ENCODE data around the gene RIC8A.
A peak's percentile ranks its signal among the peaks of the same experiment; 100 is the strongest.

RIC8A gene

GRCh38 chr11:221539-221938 is 14.0 kb downstream of the RIC8A start:
- H3K4me3 ChIP-seq (ENCODE audit: low read length in 2 of 2), result no peak overlapping the region

GRCh38 chr11:221998-222789 is 14.7 kb downstream of the RIC8A start:
- H3K4ac ChIP-seq (ENCODE audit: low read length), result no peak overlapping the region
- peak overlapping the region; percentile 12 for H3K9ac ChIP-seq (ENCODE audit: low read depth, low read length, poor library complexity)
- H3K23ac ChIP-seq (ENCODE audit: low read depth, low read length, poor library complexity), result peak overlapping the region; percentile 59
- H2AK5ac ChIP-seq (ENCODE audit: low read depth, low read length), result no peak overlapping the region
- no peak overlapping the region for H3K4me2 ChIP-seq (ENCODE audit: insufficient read depth, low read length, poor library complexity, severe bottlenecking)
- H3K4me1 ChIP-seq (ENCODE audit: control insufficient read depth in 2 of 2, insufficient read depth in 1 of 2, low read depth in 1 of 2, low read length in 2 of 2), result no peaks in the 10 kb centered on the region
- peaks cover 0 to 2% of the 10 kb centered on the region in 2 donors for H3K9me3 ChIP-seq (replicated peaks in 1 of 2; ENCODE audit: control insufficient read depth in 2 of 2, insufficient read depth in 1 of 2, low read depth in 1 of 2, low read length in 2 of 2)
- H3K4me3 ChIP-seq (ENCODE audit: low read length in 2 of 2), result no peak overlapping the region
- peaks cover 12 to 43% of the 10 kb centered on the region in 2 donors for H3K36me3 ChIP-seq (replicated peaks in 1 of 2; ENCODE audit: control insufficient read depth in 2 of 2, insufficient read depth in 2 of 2, low read length in 2 of 2)
- H2BK15ac ChIP-seq (ENCODE audit: low read length), result no peak overlapping the region
- H3K27ac ChIP-seq (replicated peaks; ENCODE audit: low read length), result no peak overlapping the region
- H2BK12ac ChIP-seq (ENCODE audit: low read length), result no peak overlapping the region
- WGBS, 2 donors (ENCODE audit: extremely low coverage in 2 of 2, insufficient read length in 2 of 2, insufficient replicate concordance in 1 of 2), result no CpG with 5 or more reads among the region's 14 CpGs
- no peak overlapping the region for H4K8ac ChIP-seq (ENCODE audit: low read depth, low read length)
- no peak overlapping the region for H4K91ac ChIP-seq (ENCODE audit: low read depth, low read length, poor library complexity)
- H2BK120ac ChIP-seq (ENCODE audit: low read depth, low read length), result no peak overlapping the region
- no peaks in the 10 kb centered on the region for H3K27me3 ChIP-seq (ENCODE audit: control insufficient read depth in 3 of 3, insufficient read depth in 3 of 3, low read depth in 1 of 3, low read length in 3 of 3)
- no peak for DNase-seq (ENCODE audit: low spot score)
- H3K79me1 ChIP-seq (ENCODE audit: low read depth, low read length), result peaks cover 6% of the 10 kb centered on the region
- H2AFZ ChIP-seq (ENCODE audit: low read length), result no peak overlapping the region
- H3K14ac ChIP-seq (ENCODE audit: low read length), result no peak overlapping the region
- no peak overlapping the region for H2BK5ac ChIP-seq (ENCODE audit: low read length)
- no peak overlapping the region for H3K18ac ChIP-seq (ENCODE audit: low read length)

More at GRCh38 chr11:221539-221938, 14.0 kb downstream of the RIC8A start:
- WGBS, 2 donors (ENCODE audit: extremely low coverage in 2 of 2, insufficient read length in 2 of 2, insufficient replicate concordance in 1 of 2), result no CpG with 5 or more reads among the region's 7 CpGs
- peaks cover 0 to 2% of the 10 kb centered on the region in 2 donors for H3K9me3 ChIP-seq (replicated peaks in 1 of 2; ENCODE audit: control insufficient read depth in 2 of 2, insufficient read depth in 1 of 2, low read depth in 1 of 2, low read length in 2 of 2)
- H3K18ac ChIP-seq (ENCODE audit: low read length), result no peak overlapping the region
- no peak overlapping the region for H3K14ac ChIP-seq (ENCODE audit: low read length)
- no peak overlapping the region for H4K8ac ChIP-seq (ENCODE audit: low read depth, low read length)
- H3K4me1 ChIP-seq (ENCODE audit: control insufficient read depth in 2 of 2, insufficient read depth in 1 of 2, low read depth in 1 of 2, low read length in 2 of 2), result no peaks in the 10 kb centered on the region
- peaks cover 14 to 46% of the 10 kb centered on the region in 2 donors for H3K36me3 ChIP-seq (replicated peaks in 1 of 2; ENCODE audit: control insufficient read depth in 2 of 2, insufficient read depth in 2 of 2, low read length in 2 of 2)
- H3K27ac ChIP-seq (replicated peaks; ENCODE audit: low read length), result no peak overlapping the region
- no peak overlapping the region for H4K91ac ChIP-seq (ENCODE audit: low read depth, low read length, poor library complexity)
- H2BK120ac ChIP-seq (ENCODE audit: low read depth, low read length), result no peak overlapping the region
- no peak overlapping the region for H3K9ac ChIP-seq (ENCODE audit: low read depth, low read length, poor library complexity)
- H3K23ac ChIP-seq (ENCODE audit: low read depth, low read length, poor library complexity), result no peak overlapping the region
- H2BK5ac ChIP-seq (ENCODE audit: low read length), result no peak overlapping the region
- no peak overlapping the region for H2BK12ac ChIP-seq (ENCODE audit: low read length)
- H3K4me2 ChIP-seq (ENCODE audit: insufficient read depth, low read length, poor library complexity, severe bottlenecking), result no peak overlapping the region
- H2AFZ ChIP-seq (ENCODE audit: low read length), result no peak overlapping the region
- H3K27me3 ChIP-seq (ENCODE audit: control insufficient read depth in 3 of 3, insufficient read depth in 3 of 3, low read depth in 1 of 3, low read length in 3 of 3), result no peaks in the 10 kb centered on the region
- H3K79me1 ChIP-seq (ENCODE audit: low read depth, low read length), result peaks cover 6% of the 10 kb centered on the region
- no peak overlapping the region for H2BK15ac ChIP-seq (ENCODE audit: low read length)
- no peak for DNase-seq (ENCODE audit: low spot score)
- no peak overlapping the region for H2AK5ac ChIP-seq (ENCODE audit: low read depth, low read length)
- H3K4ac ChIP-seq (ENCODE audit: low read length), result no peak overlapping the region

GRCh38 chr11:223026-223789 is 15.7 kb downstream of the RIC8A start:
- H4K91ac ChIP-seq (ENCODE audit: low read depth, low read length, poor library complexity), result no peak overlapping the region
- H2AK5ac ChIP-seq (ENCODE audit: low read depth, low read length), result no peak overlapping the region
- no peak for DNase-seq (ENCODE audit: low spot score)

GRCh38 chr11:223884-224283 is 16.4 kb downstream of the RIC8A start:
- Histone ChIP-seq H2BK15ac (ENCODE audit: low read length) (no peak overlapping the region), H4K91ac (ENCODE audit: low read depth, low read length, poor library complexity) (no peak overlapping the region), H2BK5ac (ENCODE audit: low read length) (no peak overlapping the region), H3K27me3 (ENCODE audit: control insufficient read depth in 3 of 3, insufficient read depth in 3 of 3, low read depth in 1 of 3, low read length in 3 of 3) (no peaks in the 10 kb centered on the region), H3K4me1 (ENCODE audit: control insufficient read depth in 2 of 2, insufficient read depth in 1 of 2, low read depth in 1 of 2, low read length in 2 of 2) (no peaks in the 10 kb centered on the region), H3K23ac (ENCODE audit: low read depth, low read length, poor library complexity) (no peak overlapping the region), H3K4me2 (ENCODE audit: insufficient read depth, low read length, poor library complexity, severe bottlenecking) (no peak overlapping the region), H2BK12ac (ENCODE audit: low read length) (no peak overlapping the region), H2AFZ (ENCODE audit: low read length) (no peak overlapping the region), H3K4ac (ENCODE audit: low read length) (no peak overlapping the region), H3K18ac (ENCODE audit: low read length) (no peak overlapping the region), H3K79me1 (ENCODE audit: low read depth, low read length) (peaks cover 7% of the 10 kb centered on the region), H3K27ac (replicated peaks; ENCODE audit: low read length) (no peak overlapping the region), H3K9me3 (replicated peaks in 1 of 2; ENCODE audit: control insufficient read depth in 2 of 2, insufficient read depth in 1 of 2, low read depth in 1 of 2, low read length in 2 of 2) (peaks cover 0 to 2% of the 10 kb centered on the region in 2 donors), H3K14ac (ENCODE audit: low read length) (no peak overlapping the region), H4K8ac (ENCODE audit: low read depth, low read length) (no peak overlapping the region), H2AK5ac (ENCODE audit: low read depth, low read length) (no peak overlapping the region), H3K9ac (ENCODE audit: low read depth, low read length, poor library complexity) (no peak overlapping the region), H3K36me3 (replicated peaks in 1 of 2; ENCODE audit: control insufficient read depth in 2 of 2, insufficient read depth in 2 of 2, low read length in 2 of 2) (peaks cover 10 to 37% of the 10 kb centered on the region in 2 donors), H3K4me3 (ENCODE audit: low read length in 2 of 2) (no peak overlapping the region), H2BK120ac (ENCODE audit: low read depth, low read length) (no peak overlapping the region)
- no CpG with 5 or more reads among the region's 9 CpGs for WGBS, 2 donors (ENCODE audit: extremely low coverage in 2 of 2, insufficient read length in 2 of 2, insufficient replicate concordance in 1 of 2)
- no peak for DNase-seq (ENCODE audit: low spot score)

More at GRCh38 chr11:223026-223789, 15.7 kb downstream of the RIC8A start:
- H3K4ac ChIP-seq (ENCODE audit: low read length), result no peak overlapping the region
- no peak overlapping the region for H2BK15ac ChIP-seq (ENCODE audit: low read length)
- no peak overlapping the region for H3K14ac ChIP-seq (ENCODE audit: low read length)
- H3K36me3 ChIP-seq (replicated peaks in 1 of 2; ENCODE audit: control insufficient read depth in 2 of 2, insufficient read depth in 2 of 2, low read length in 2 of 2), result peaks cover 10 to 36% of the 10 kb centered on the region in 2 donors
- H2BK120ac ChIP-seq (ENCODE audit: low read depth, low read length), result no peak overlapping the region
- no peak overlapping the region for H2AFZ ChIP-seq (ENCODE audit: low read length)
- H3K9me3 ChIP-seq (replicated peaks in 1 of 2; ENCODE audit: control insufficient read depth in 2 of 2, insufficient read depth in 1 of 2, low read depth in 1 of 2, low read length in 2 of 2), result peaks cover 0 to 2% of the 10 kb centered on the region in 2 donors
- H3K4me3 ChIP-seq (ENCODE audit: low read length in 2 of 2), result no peak overlapping the region
- no peak overlapping the region for H3K18ac ChIP-seq (ENCODE audit: low read length)
- H3K27ac ChIP-seq (replicated peaks; ENCODE audit: low read length), result no peak overlapping the region
- H3K4me2 ChIP-seq (ENCODE audit: insufficient read depth, low read length, poor library complexity, severe bottlenecking), result no peak overlapping the region
- H3K27me3 ChIP-seq (ENCODE audit: control insufficient read depth in 3 of 3, insufficient read depth in 3 of 3, low read depth in 1 of 3, low read length in 3 of 3), result no peaks in the 10 kb centered on the region
- no peaks in the 10 kb centered on the region for H3K4me1 ChIP-seq (ENCODE audit: control insufficient read depth in 2 of 2, insufficient read depth in 1 of 2, low read depth in 1 of 2, low read length in 2 of 2)
- H3K9ac ChIP-seq (ENCODE audit: low read depth, low read length, poor library complexity), result no peak overlapping the region
- H2BK5ac ChIP-seq (ENCODE audit: low read length), result no peak overlapping the region
- H3K23ac ChIP-seq (ENCODE audit: low read depth, low read length, poor library complexity), result peak overlapping the region; percentile 59
- WGBS, 2 donors (ENCODE audit: extremely low coverage in 2 of 2, insufficient read length in 2 of 2, insufficient replicate concordance in 1 of 2), result no CpG with 5 or more reads among the region's 16 CpGs
- no peak overlapping the region for H2BK12ac ChIP-seq (ENCODE audit: low read length)
- peak overlapping the region; percentile 82 for H4K8ac ChIP-seq (ENCODE audit: low read depth, low read length)
- peaks cover 6% of the 10 kb centered on the region for H3K79me1 ChIP-seq (ENCODE audit: low read depth, low read length)
